Measurements from ENCODE around the gene CBLB.

DNA sequence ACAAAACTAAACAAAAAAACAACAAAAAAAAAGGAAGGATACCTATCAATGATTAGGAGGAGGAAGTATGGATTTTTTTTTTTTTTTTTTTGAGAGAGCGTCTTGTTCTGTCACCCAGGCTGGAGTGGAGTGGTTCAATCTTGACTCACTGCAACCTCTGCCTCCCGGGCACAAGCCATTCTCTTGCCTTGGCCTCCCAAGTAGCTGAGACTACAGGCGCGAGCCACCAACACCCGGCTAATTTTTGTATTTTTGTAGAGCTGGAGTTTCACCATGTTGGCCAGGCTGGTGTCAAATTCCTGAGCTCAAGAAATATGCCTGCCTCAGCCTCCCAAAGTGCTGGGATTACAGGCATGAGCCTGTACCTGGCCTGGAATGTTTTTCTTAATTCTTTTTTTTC lies 195.8 kb downstream of the CBLB start:
- TF ChIP-seq POLR2A (IDR thresholded peaks at IDR 0.05), result no peak
- TF ChIP-seq, protein P1, sequence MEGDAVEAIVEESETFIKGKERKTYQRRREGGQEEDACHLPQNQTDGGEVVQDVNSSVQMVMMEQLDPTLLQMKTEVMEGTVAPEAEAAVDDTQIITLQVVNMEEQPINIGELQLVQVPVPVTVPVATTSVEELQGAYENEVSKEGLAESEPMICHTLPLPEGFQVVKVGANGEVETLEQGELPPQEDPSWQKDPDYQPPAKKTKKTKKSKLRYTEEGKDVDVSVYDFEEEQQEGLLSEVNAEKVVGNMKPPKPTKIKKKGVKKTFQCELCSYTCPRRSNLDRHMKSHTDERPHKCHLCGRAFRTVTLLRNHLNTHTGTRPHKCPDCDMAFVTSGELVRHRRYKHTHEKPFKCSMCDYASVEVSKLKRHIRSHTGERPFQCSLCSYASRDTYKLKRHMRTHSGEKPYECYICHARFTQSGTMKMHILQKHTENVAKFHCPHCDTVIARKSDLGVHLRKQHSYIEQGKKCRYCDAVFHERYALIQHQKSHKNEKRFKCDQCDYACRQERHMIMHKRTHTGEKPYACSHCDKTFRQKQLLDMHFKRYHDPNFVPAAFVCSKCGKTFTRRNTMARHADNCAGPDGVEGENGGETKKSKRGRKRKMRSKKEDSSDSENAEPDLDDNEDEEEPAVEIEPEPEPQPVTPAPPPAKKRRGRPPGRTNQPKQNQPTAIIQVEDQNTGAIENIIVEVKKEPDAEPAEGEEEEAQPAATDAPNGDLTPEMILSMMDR (IDR thresholded peaks at IDR 0.05), result no peak

Data from ovary (tissue), 3 donors.